Globus pallidus (tissue), 1 donor: ENCODE measurements around the gene DIP2C.
A peak's percentile ranks its signal among the peaks of the same experiment; 100 is the strongest.
"Not testable (repeated sequence)": the region's sequence is repeated elsewhere in the genome, so short reads cannot be mapped to it uniquely, and the experiment has no call there.

Source experiments
- DNase-seq: peaks from one replicate; pipeline ENCODE4 v3.0.0-alpha.2; 2015; ENCODE audit warnings: low spot score

DIP2C gene

GRCh38 chr10:689452-690371, at the start of gene DIP2C:
TSS of gene DIP2C (minus strand) at chr10:689668. CDS start at chr10:689578, 90 bp downstream.
- DNase-seq: peak; percentile 74

GRCh38 chr10:734481-734880, 45.0 kb upstream of the DIP2C start:
- DNase-seq: no peak

GRCh38 chr10:733086-733485, 43.6 kb upstream of the DIP2C start:
- no peak for DNase-seq

- no peak for DNase-seq
Measured at GRCh38 chr10:729213-729612, 39.7 kb upstream of the DIP2C start.

- no peak for DNase-seq
Measured at GRCh38 chr10:728603-729002, 39.1 kb upstream of the DIP2C start.

- DNase-seq: no peak
Measured at GRCh38 chr10:727162-727790, 37.8 kb upstream of the DIP2C start.

GRCh38 chr10:725786-726185, 36.3 kb upstream of the DIP2C start:
- no peak for DNase-seq

- no peak for DNase-seq
Measured at GRCh38 chr10:725302-725701, 35.8 kb upstream of the DIP2C start.

GRCh38 chr10:723973-724372, 34.5 kb upstream of the DIP2C start:
- DNase-seq: no peak

GRCh38 chr10:722281-723060, 33.0 kb upstream of the DIP2C start:
- no peak for DNase-seq

GRCh38 chr10:718143-718700, 28.8 kb upstream of the DIP2C start:
- no peak for DNase-seq

GRCh38 chr10:717458-717857, 28.0 kb upstream of the DIP2C start:
- no peak for DNase-seq

- no peak for DNase-seq
Measured at GRCh38 chr10:716821-717220, 27.4 kb upstream of the DIP2C start.

- no peak for DNase-seq
Measured at GRCh38 chr10:714214-714613, 24.7 kb upstream of the DIP2C start.

- no peak for DNase-seq
Measured at GRCh38 chr10:712575-712974, 23.1 kb upstream of the DIP2C start.

- DNase-seq: no peak
Measured at GRCh38 chr10:712089-712488, 22.6 kb upstream of the DIP2C start.

- DNase-seq: no peak
Measured at GRCh38 chr10:707861-708260, 18.4 kb upstream of the DIP2C start.

- DNase-seq: no peak
Measured at GRCh38 chr10:707456-707855, 18.0 kb upstream of the DIP2C start.

- no peak for DNase-seq
Measured at GRCh38 chr10:703118-703517, 13.7 kb upstream of the DIP2C start.

GRCh38 chr10:700183-700582, 10.7 kb upstream of the DIP2C start:
- not testable (repeated sequence) for DNase-seq

GRCh38 chr10:697097-697875, 7.8 kb upstream of the DIP2C start:
- DNase-seq: no peak

GRCh38 chr10:695396-695795, 5.9 kb upstream of the DIP2C start:
- DNase-seq: no peak
